ENCODE data around the gene ALDH1L1.

DNA sequence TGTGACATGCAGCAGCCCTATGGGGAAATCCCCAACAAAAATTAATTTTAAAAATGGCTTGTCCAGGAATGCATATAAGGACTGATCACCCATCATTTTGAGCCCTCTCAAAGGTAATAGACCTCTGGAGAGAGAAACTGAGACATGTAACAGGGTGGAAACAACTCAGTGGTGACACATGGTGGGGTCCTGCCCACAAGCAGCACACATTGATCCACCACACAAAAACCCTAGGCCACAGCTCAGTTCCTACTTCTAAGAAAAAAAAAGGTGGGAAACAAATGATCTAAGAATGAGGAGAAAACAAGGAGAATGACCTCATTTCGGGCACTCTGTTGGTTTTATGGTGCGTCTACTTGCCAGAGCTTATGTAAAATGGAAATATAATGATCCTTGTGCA is 94.5 kb downstream of the ALDH1L1 start:
- TF ChIP-seq POLR2A (IDR thresholded peaks at IDR 0.05; ENCODE audit: low read depth), result no peak
- TF ChIP-seq, protein P1, sequence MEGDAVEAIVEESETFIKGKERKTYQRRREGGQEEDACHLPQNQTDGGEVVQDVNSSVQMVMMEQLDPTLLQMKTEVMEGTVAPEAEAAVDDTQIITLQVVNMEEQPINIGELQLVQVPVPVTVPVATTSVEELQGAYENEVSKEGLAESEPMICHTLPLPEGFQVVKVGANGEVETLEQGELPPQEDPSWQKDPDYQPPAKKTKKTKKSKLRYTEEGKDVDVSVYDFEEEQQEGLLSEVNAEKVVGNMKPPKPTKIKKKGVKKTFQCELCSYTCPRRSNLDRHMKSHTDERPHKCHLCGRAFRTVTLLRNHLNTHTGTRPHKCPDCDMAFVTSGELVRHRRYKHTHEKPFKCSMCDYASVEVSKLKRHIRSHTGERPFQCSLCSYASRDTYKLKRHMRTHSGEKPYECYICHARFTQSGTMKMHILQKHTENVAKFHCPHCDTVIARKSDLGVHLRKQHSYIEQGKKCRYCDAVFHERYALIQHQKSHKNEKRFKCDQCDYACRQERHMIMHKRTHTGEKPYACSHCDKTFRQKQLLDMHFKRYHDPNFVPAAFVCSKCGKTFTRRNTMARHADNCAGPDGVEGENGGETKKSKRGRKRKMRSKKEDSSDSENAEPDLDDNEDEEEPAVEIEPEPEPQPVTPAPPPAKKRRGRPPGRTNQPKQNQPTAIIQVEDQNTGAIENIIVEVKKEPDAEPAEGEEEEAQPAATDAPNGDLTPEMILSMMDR (IDR thresholded peaks at IDR 0.05), result no peak
